ENCODE data around the gene TMEM232.
A peak's percentile ranks its signal among the peaks of the same experiment; 100 is the strongest.

Gene TMEM232

DNA sequence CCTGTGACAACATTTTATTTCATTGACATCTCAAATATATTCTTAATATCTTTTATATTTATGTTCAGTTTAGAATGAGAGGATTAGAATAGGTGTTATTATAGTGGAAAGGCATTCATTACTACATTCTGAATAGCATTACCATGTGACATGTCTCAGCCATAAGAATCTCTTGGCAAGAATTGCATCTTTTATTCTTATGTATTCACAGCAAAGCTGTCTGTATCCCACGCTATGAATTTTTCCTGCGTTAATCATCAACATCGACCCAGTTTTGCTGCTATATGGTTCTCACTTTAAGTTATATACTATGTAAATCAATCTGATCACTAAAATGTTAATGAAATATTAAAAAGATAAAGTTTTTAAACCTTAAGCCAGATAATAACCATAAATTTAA lies 248.6 kb downstream of the TMEM232 start:
- Histone ChIP-seq H2BK120ac (ENCODE audit: low read depth, low read length) (no peak overlapping the region), H3K4me1 (ENCODE audit: control insufficient read depth in 2 of 2, insufficient read depth in 1 of 2, low read depth in 1 of 2, low read length in 2 of 2) (no peaks in the 10 kb centered on the region), H2BK15ac (ENCODE audit: low read length) (no peak overlapping the region), H3K4ac (ENCODE audit: low read length) (no peak overlapping the region), H4K8ac (ENCODE audit: low read depth, low read length) (no peak overlapping the region), H3K4me3 (ENCODE audit: low read length in 2 of 2) (no peak overlapping the region), H2AK5ac (ENCODE audit: low read depth, low read length) (no peak overlapping the region), H3K9ac (ENCODE audit: low read depth, low read length, poor library complexity) (no peak overlapping the region), H3K23ac (ENCODE audit: low read depth, low read length, poor library complexity) (no peak overlapping the region), H4K91ac (ENCODE audit: low read depth, low read length, poor library complexity) (no peak overlapping the region), H3K79me1 (ENCODE audit: low read depth, low read length) (no peaks in the 10 kb centered on the region), H2BK12ac (ENCODE audit: low read length) (no peak overlapping the region), H3K9me3 (replicated peaks in 1 of 2; ENCODE audit: control insufficient read depth in 2 of 2, insufficient read depth in 1 of 2, low read depth in 1 of 2, low read length in 2 of 2) (no peaks in the 10 kb centered on the region), H3K14ac (ENCODE audit: low read length) (no peak overlapping the region), H3K4me2 (ENCODE audit: insufficient read depth, low read length, poor library complexity, severe bottlenecking) (no peak overlapping the region), H2BK5ac (ENCODE audit: low read length) (no peak overlapping the region), H3K27me3 (ENCODE audit: control insufficient read depth in 3 of 3, insufficient read depth in 3 of 3, low read depth in 1 of 3, low read length in 3 of 3) (no peaks in the 10 kb centered on the region), H2AFZ (ENCODE audit: low read length) (no peak overlapping the region), H3K36me3 (replicated peaks in 1 of 2; ENCODE audit: control insufficient read depth in 2 of 2, insufficient read depth in 2 of 2, low read length in 2 of 2) (no peaks in the 10 kb centered on the region), H3K18ac (ENCODE audit: low read length) (no peak overlapping the region), H3K27ac (replicated peaks; ENCODE audit: low read length) (no peak overlapping the region)
- WGBS, 2 donors (ENCODE audit: extremely low coverage in 2 of 2, insufficient read length in 2 of 2, insufficient replicate concordance in 1 of 2), result no CpG with 5 or more reads among the region's 3 CpGs
- no peak for DNase-seq (ENCODE audit: low spot score)

DNA sequence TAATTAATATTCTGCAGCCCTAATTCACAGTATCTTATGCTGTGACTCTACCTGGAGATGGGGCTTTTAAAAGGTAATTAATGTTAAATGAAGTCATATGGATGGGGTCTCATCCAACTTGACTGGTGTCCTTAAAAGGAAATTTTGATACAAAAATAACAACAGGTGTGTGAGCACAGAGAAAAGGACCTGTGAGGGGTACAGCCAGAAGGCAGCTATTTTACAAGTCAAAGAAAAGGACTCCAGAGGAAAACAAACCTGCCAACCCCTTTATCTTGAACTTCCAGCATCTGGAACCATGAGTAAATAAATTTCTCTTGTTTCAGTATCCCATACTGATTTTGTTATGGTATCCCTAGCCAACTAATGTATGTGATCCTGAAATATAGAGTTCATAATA lies 250.3 kb downstream of the TMEM232 start:
- no peaks in the 10 kb centered on the region for H3K9me3 ChIP-seq (replicated peaks in 1 of 2; ENCODE audit: control insufficient read depth in 2 of 2, insufficient read depth in 1 of 2, low read depth in 1 of 2, low read length in 2 of 2)
- H3K4ac ChIP-seq (ENCODE audit: low read length), result no peak overlapping the region
- no peak overlapping the region for H4K8ac ChIP-seq (ENCODE audit: low read depth, low read length)
- no peaks in the 10 kb centered on the region for H3K4me1 ChIP-seq (ENCODE audit: control insufficient read depth in 2 of 2, insufficient read depth in 1 of 2, low read depth in 1 of 2, low read length in 2 of 2)
- no peak overlapping the region for H2AFZ ChIP-seq (ENCODE audit: low read length)
- no peak overlapping the region for H2BK5ac ChIP-seq (ENCODE audit: low read length)
- H2BK12ac ChIP-seq (ENCODE audit: low read length), result no peak overlapping the region
- H3K18ac ChIP-seq (ENCODE audit: low read length), result no peak overlapping the region
- no peak overlapping the region for H2BK120ac ChIP-seq (ENCODE audit: low read depth, low read length)
- no peak overlapping the region for H2AK5ac ChIP-seq (ENCODE audit: low read depth, low read length)
- no peak overlapping the region for H3K9ac ChIP-seq (ENCODE audit: low read depth, low read length, poor library complexity)
- no peaks in the 10 kb centered on the region for H3K36me3 ChIP-seq (replicated peaks in 1 of 2; ENCODE audit: control insufficient read depth in 2 of 2, insufficient read depth in 2 of 2, low read length in 2 of 2)
- no peak for DNase-seq (ENCODE audit: low spot score)
- no peak overlapping the region for H3K27ac ChIP-seq (replicated peaks; ENCODE audit: low read length)
- H4K91ac ChIP-seq (ENCODE audit: low read depth, low read length, poor library complexity), result no peak overlapping the region
- H3K27me3 ChIP-seq (ENCODE audit: control insufficient read depth in 3 of 3, insufficient read depth in 3 of 3, low read depth in 1 of 3, low read length in 3 of 3), result no peaks in the 10 kb centered on the region
- H3K4me2 ChIP-seq (ENCODE audit: insufficient read depth, low read length, poor library complexity, severe bottlenecking), result no peak overlapping the region
- no peak overlapping the region for H3K23ac ChIP-seq (ENCODE audit: low read depth, low read length, poor library complexity)
- H3K79me1 ChIP-seq (ENCODE audit: low read depth, low read length), result no peaks in the 10 kb centered on the region
- H3K4me3 ChIP-seq (ENCODE audit: low read length in 2 of 2), result no peak overlapping the region
- no peak overlapping the region for H3K14ac ChIP-seq (ENCODE audit: low read length)
- H2BK15ac ChIP-seq (ENCODE audit: low read length), result no peak overlapping the region

DNA sequence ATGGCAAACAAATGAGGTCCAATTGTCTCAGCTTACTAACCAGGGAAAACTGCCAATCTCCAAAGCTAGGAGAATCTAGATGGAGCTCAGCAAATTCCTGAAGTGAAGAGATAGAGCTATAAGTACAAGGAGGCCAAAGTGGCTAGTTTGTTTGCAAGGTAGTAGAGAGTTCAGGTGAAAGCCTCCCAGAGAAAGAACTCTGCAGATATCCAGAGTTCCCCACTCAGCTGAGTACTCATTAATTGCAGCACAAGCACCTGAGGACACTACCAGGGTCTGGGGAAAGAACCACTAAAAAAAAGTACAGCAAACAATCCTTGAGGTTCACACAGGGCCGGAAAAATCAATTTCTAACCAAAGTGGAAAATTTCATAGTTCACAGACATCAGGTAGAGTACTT lies 250.9 kb downstream of the TMEM232 start:
- H3K9ac ChIP-seq (ENCODE audit: low read depth, low read length, poor library complexity), result no peak overlapping the region
- no CpG with 5 or more reads among the region's 1 CpG for WGBS, 2 donors (ENCODE audit: extremely low coverage in 2 of 2, insufficient read length in 2 of 2, insufficient replicate concordance in 1 of 2)

DNA sequence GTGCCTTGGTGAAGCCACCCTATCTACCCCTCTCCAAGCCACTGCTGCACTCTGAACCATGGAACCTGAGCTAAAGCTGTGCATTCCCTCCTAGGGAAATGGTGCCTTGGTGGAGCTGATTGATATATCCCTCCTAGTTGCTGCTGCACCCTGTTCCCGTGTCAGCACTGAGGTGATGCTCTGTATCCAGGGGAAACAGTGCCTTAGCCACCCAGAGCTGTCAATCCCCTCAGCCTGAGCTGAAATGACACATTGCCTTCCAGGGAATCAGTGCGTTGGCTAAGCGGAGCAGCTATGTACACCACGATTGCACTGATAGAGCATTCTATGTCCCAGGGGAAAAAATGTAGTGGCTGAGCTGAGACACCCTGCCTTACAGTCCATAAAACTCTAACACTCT lies 257.0 kb downstream of the TMEM232 start:
- WGBS, 2 donors (ENCODE audit: extremely low coverage in 2 of 2, insufficient read length in 2 of 2, insufficient replicate concordance in 1 of 2), result no CpG with 5 or more reads among the region's 4 CpGs
- Histone ChIP-seq H3K18ac (ENCODE audit: low read length) (no peak overlapping the region), H2AK5ac (ENCODE audit: low read depth, low read length) (no peak overlapping the region), H2BK5ac (ENCODE audit: low read length) (no peak overlapping the region), H4K8ac (ENCODE audit: low read depth, low read length) (peak overlapping the region; percentile 29), H3K27me3 (ENCODE audit: control insufficient read depth in 3 of 3, insufficient read depth in 3 of 3, low read depth in 1 of 3, low read length in 3 of 3) (no peaks in the 10 kb centered on the region), H3K4me1 (ENCODE audit: control insufficient read depth in 2 of 2, insufficient read depth in 1 of 2, low read depth in 1 of 2, low read length in 2 of 2) (no peaks in the 10 kb centered on the region), H2BK15ac (ENCODE audit: low read length) (no peak overlapping the region), H3K9me3 (replicated peaks in 1 of 2; ENCODE audit: control insufficient read depth in 2 of 2, insufficient read depth in 1 of 2, low read depth in 1 of 2, low read length in 2 of 2) (peaks cover 4 to 8% of the 10 kb centered on the region in 2 donors), H2AFZ (ENCODE audit: low read length) (no peak overlapping the region), H3K4me2 (ENCODE audit: insufficient read depth, low read length, poor library complexity, severe bottlenecking) (no peak overlapping the region), H2BK12ac (ENCODE audit: low read length) (no peak overlapping the region), H3K9ac (ENCODE audit: low read depth, low read length, poor library complexity) (no peak overlapping the region), H3K27ac (replicated peaks; ENCODE audit: low read length) (no peak overlapping the region), H3K14ac (ENCODE audit: low read length) (no peak overlapping the region), H3K36me3 (replicated peaks in 1 of 2; ENCODE audit: control insufficient read depth in 2 of 2, insufficient read depth in 2 of 2, low read length in 2 of 2) (no peaks in the 10 kb centered on the region), H4K91ac (ENCODE audit: low read depth, low read length, poor library complexity) (no peak overlapping the region), H3K23ac (ENCODE audit: low read depth, low read length, poor library complexity) (no peak overlapping the region), H3K4me3 (ENCODE audit: low read length in 2 of 2) (no peak overlapping the region), H3K4ac (ENCODE audit: low read length) (no peak overlapping the region), H2BK120ac (ENCODE audit: low read depth, low read length) (no peak overlapping the region), H3K79me1 (ENCODE audit: low read depth, low read length) (no peaks in the 10 kb centered on the region)
- no peak for DNase-seq (ENCODE audit: low spot score)

More for the DNA sequence above, 250.9 kb downstream of the TMEM232 start:
- Histone ChIP-seq H4K8ac (ENCODE audit: low read depth, low read length) (no peak overlapping the region), H2AFZ (ENCODE audit: low read length) (no peak overlapping the region), H3K79me1 (ENCODE audit: low read depth, low read length) (no peaks in the 10 kb centered on the region), H2AK5ac (ENCODE audit: low read depth, low read length) (no peak overlapping the region), H3K23ac (ENCODE audit: low read depth, low read length, poor library complexity) (no peak overlapping the region), H3K14ac (ENCODE audit: low read length) (no peak overlapping the region), H2BK12ac (ENCODE audit: low read length) (no peak overlapping the region), H3K4ac (ENCODE audit: low read length) (no peak overlapping the region), H3K4me2 (ENCODE audit: insufficient read depth, low read length, poor library complexity, severe bottlenecking) (no peak overlapping the region), H3K36me3 (replicated peaks in 1 of 2; ENCODE audit: control insufficient read depth in 2 of 2, insufficient read depth in 2 of 2, low read length in 2 of 2) (no peaks in the 10 kb centered on the region), H3K27ac (replicated peaks; ENCODE audit: low read length) (no peak overlapping the region), H2BK15ac (ENCODE audit: low read length) (no peak overlapping the region), H3K4me3 (ENCODE audit: low read length in 2 of 2) (no peak overlapping the region), H3K9me3 (replicated peaks in 1 of 2; ENCODE audit: control insufficient read depth in 2 of 2, insufficient read depth in 1 of 2, low read depth in 1 of 2, low read length in 2 of 2) (peaks cover 0 to 4% of the 10 kb centered on the region in 2 donors), H4K91ac (ENCODE audit: low read depth, low read length, poor library complexity) (no peak overlapping the region), H3K18ac (ENCODE audit: low read length) (no peak overlapping the region), H2BK5ac (ENCODE audit: low read length) (no peak overlapping the region), H3K4me1 (ENCODE audit: control insufficient read depth in 2 of 2, insufficient read depth in 1 of 2, low read depth in 1 of 2, low read length in 2 of 2) (no peaks in the 10 kb centered on the region), H3K27me3 (ENCODE audit: control insufficient read depth in 3 of 3, insufficient read depth in 3 of 3, low read depth in 1 of 3, low read length in 3 of 3) (no peaks in the 10 kb centered on the region), H2BK120ac (ENCODE audit: low read depth, low read length) (no peak overlapping the region)
- no peak for DNase-seq (ENCODE audit: low spot score)
